SK-N-SH (cell line): ENCODE results near the gene GRB10.

Experiments used
- CTCF ChIP-seq: fragments of 200-600 bp; sonication (generic); IDR thresholded peaks from 2 replicates; pipeline ENCODE4 v1.6.1; 2017; ENCODE audit warnings: antibody characterized with exemption, mild to moderate bottlenecking, moderate library complexity
- RAD21 ChIP-seq: IDR thresholded peaks from 2 replicates; pipeline ENCODE4 v1.6.1; 2012; ENCODE audit warnings: mild to moderate bottlenecking, low read length
- RXRA ChIP-seq: IDR thresholded peaks from 2 replicates; pipeline ENCODE4 v1.4.0; 2012; ENCODE audit warnings: low read depth, mild to moderate bottlenecking, borderline replicate concordance
- TAF1 ChIP-seq: IDR thresholded peaks from 2 replicates; pipeline ENCODE4 v1.6.1; 2012; ENCODE audit warnings: low read depth, mild to moderate bottlenecking, low read length, moderate library complexity, borderline replicate concordance
- YY1 ChIP-seq: IDR thresholded peaks from 2 replicates; pipeline ENCODE4 v1.4.0; 2012; ENCODE audit warnings: low read depth, mild to moderate bottlenecking
- TF ChIP-seq, protein P1 (sequence below): IDR thresholded peaks from 2 replicates; pipeline ENCODE4 v1.6.1; 2012; ENCODE audit warnings: mild to moderate bottlenecking, low read depth, low read length, moderate library complexity

- no peak for TF ChIP-seq YY1
- TF ChIP-seq CTCF: no peak
- TF ChIP-seq TAF1: no peak
- no peak for TF ChIP-seq RXRA
- TF ChIP-seq, protein P1, sequence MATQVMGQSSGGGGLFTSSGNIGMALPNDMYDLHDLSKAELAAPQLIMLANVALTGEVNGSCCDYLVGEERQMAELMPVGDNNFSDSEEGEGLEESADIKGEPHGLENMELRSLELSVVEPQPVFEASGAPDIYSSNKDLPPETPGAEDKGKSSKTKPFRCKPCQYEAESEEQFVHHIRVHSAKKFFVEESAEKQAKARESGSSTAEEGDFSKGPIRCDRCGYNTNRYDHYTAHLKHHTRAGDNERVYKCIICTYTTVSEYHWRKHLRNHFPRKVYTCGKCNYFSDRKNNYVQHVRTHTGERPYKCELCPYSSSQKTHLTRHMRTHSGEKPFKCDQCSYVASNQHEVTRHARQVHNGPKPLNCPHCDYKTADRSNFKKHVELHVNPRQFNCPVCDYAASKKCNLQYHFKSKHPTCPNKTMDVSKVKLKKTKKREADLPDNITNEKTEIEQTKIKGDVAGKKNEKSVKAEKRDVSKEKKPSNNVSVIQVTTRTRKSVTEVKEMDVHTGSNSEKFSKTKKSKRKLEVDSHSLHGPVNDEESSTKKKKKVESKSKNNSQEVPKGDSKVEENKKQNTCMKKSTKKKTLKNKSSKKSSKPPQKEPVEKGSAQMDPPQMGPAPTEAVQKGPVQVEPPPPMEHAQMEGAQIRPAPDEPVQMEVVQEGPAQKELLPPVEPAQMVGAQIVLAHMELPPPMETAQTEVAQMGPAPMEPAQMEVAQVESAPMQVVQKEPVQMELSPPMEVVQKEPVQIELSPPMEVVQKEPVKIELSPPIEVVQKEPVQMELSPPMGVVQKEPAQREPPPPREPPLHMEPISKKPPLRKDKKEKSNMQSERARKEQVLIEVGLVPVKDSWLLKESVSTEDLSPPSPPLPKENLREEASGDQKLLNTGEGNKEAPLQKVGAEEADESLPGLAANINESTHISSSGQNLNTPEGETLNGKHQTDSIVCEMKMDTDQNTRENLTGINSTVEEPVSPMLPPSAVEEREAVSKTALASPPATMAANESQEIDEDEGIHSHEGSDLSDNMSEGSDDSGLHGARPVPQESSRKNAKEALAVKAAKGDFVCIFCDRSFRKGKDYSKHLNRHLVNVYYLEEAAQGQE: no peak
- TF ChIP-seq RAD21: no peak
Measured at GRCh38 chr7:50805447-50806125, 22.9 kb upstream of the GRB10 start.
